K562 (cell line): ENCODE results near the gene LY6G5B. TPM values are rescaled to one million over a fixed set of nuclear protein-coding genes. Genes with fewer than 3 reads are reported as not detected.

ENCODE experiments used
- BRCA1 ChIP-seq, 2 experiments: fragments of 450-650 bp in 1 of 2; sonication (generic) in 1 of 2; formaldehyde crosslinking in 1 of 2; IDR thresholded peaks; 2 replicates each; pipeline versions ENCODE4 v1.5.0 to v1.6.1; 2017 to 2020; ENCODE audit warnings: mild to moderate bottlenecking in 1 of 2, missing genetic modification reagents in 1 of 2
- CBFA2T3 ChIP-seq: fragments of 450-650 bp; IDR thresholded peaks from 2 replicates; pipeline ENCODE4 v1.6.1; 2017
- CHD1 ChIP-seq: fragments of 200-600 bp; sonication (generic); IDR thresholded peaks from one replicate; pipeline ENCODE4 v1.6.1; 2012; ENCODE audit warnings: mild to moderate bottlenecking, moderate library complexity, low read length, inconsistent platforms
- CHD2 ChIP-seq: IDR thresholded peaks from 2 replicates; pipeline ENCODE4 v1.6.1; 2011; ENCODE audit warnings: low read depth, low read length
- E2F3 ChIP-seq: fragments of 250-450 bp; sonication (Bioruptor Pico); IDR thresholded peaks from 2 replicates; pipeline ENCODE4 v1.4.0; 2020; ENCODE audit warnings: mild to moderate bottlenecking
- MBD2 ChIP-seq: sonication (generic); IDR thresholded peaks from 2 replicates; pipeline ENCODE4 v1.6.1; 2016; ENCODE audit warnings: low read depth, borderline replicate concordance
- NCOA4 ChIP-seq: fragments of 450-650 bp; IDR thresholded peaks from 2 replicates; pipeline ENCODE4 v1.6.1; 2018; ENCODE audit warnings: mild to moderate bottlenecking; ENCODE audit not compliant: partially characterized antibody
- NCOR1 ChIP-seq: fragments of 450-650 bp; IDR thresholded peaks from 2 replicates; pipeline ENCODE4 v1.6.1; 2016; ENCODE audit warnings: mild to moderate bottlenecking, moderate library complexity
- NFIC ChIP-seq: fragments of 450-650 bp; IDR thresholded peaks from 2 replicates; pipeline ENCODE4 v1.6.1; 2017; ENCODE audit warnings: mild to moderate bottlenecking, inconsistent platforms
- POU5F1 ChIP-seq: fragments of 150-350 bp; IDR thresholded peaks from 2 replicates; pipeline ENCODE4 v1.6.1; 2014; ENCODE audit warnings: borderline replicate concordance, low read length, low read depth, mild to moderate bottlenecking; ENCODE audit not compliant: partially characterized antibody
- RBM25 ChIP-seq: fragments of 200-400 bp; formaldehyde crosslinking; IDR thresholded peaks from 2 replicates; pipeline ENCODE4 v1.6.1; 2018; ENCODE audit warnings: low read length, low read depth, moderate library complexity; ENCODE audit not compliant: severe bottlenecking
- RERE ChIP-seq: sonication (generic); formaldehyde crosslinking; IDR thresholded peaks from 2 replicates; pipeline ENCODE4 v1.8.0; 2023; ENCODE audit warnings: missing genetic modification reagents, mild to moderate bottlenecking, borderline replicate concordance
- SIN3B ChIP-seq: fragments of 450-650 bp; IDR thresholded peaks from 2 replicates; pipeline ENCODE4 v1.6.1; 2017; ENCODE audit warnings: low read depth, mild to moderate bottlenecking, moderate library complexity
- SOX6 ChIP-seq: fragments of 450-650 bp; IDR thresholded peaks from 2 replicates; pipeline ENCODE4 v1.6.1; 2014; ENCODE audit warnings: mild to moderate bottlenecking
- SP1 ChIP-seq: sonication (generic); formaldehyde crosslinking; IDR thresholded peaks from 2 replicates; pipeline ENCODE4 v1.8.1; 2022; ENCODE audit warnings: mild to moderate bottlenecking, missing genetic modification reagents
- TSC22D4 ChIP-seq: fragments of 450-650 bp; IDR thresholded peaks from 2 replicates; pipeline ENCODE4 v1.6.1; 2016; ENCODE audit warnings: missing genetic modification characterization, missing biosample characterization, control low read depth
- polyA plus RNA-seq, 8 experiments: library from polyadenylated mRNA; depleted of rRNA in 4 of 8; stranded (reverse) in 5 of 8; unstranded in 3 of 8; fragments of >200 nt; fragmentation: Nextera tagmentation in 2 of 8; fragmentation: Illumina TruSeq in 1 of 8; extraction: Ambion mirVana in 2 of 8; extraction: Trizol in 1 of 8; gene quantifications; 2 replicates each; pipeline versions ENCODE4 v1.2.1 to v1.2.3, GENCODE V29; 2011 to 2014; ENCODE audit warnings: inconsistent platforms in 1 of 8, missing spikeins in 1 of 8
- total RNA-seq, 7 experiments: library from RNA; depleted of rRNA in 6 of 7; stranded (reverse); fragments of >200 nt in 6 of 7; fragmentation: Illumina TruSeq in 2 of 7; extraction: Trizol in 2 of 7; gene quantifications; 2 replicates each; pipeline versions ENCODE4 v1.2.1 to v1.2.3, GENCODE V29; 2011 to 2021; ENCODE audit warnings: low replicate concordance in 1 of 7
- TF ChIP-seq, protein P1 (sequence below): fragments of 150-350 bp; conservative IDR thresholded peaks from 2 replicates; pipeline ENCODE4 v1.6.1; 2014; ENCODE audit warnings: low read length
- TF ChIP-seq, protein P2 (sequence below): sonication (generic); formaldehyde crosslinking; IDR thresholded peaks from 2 replicates; pipeline ENCODE4 v1.8.1; 2023; ENCODE audit warnings: mild to moderate bottlenecking, missing genetic modification reagents

LY6G5B gene
- total and polyA plus RNA-seq, 9 of the 15 experiments (the other 6 are each of a cell fraction or from before 2014, with no cell fraction given), result 6.0 to 27.0 (median 7.5) TPM

GRCh38 chr6:31620586-31621319 is 49.0 kb upstream of the LY6G5B start, which contains the start of gene PRRC2A (continued):
- TF ChIP-seq, protein P1, sequence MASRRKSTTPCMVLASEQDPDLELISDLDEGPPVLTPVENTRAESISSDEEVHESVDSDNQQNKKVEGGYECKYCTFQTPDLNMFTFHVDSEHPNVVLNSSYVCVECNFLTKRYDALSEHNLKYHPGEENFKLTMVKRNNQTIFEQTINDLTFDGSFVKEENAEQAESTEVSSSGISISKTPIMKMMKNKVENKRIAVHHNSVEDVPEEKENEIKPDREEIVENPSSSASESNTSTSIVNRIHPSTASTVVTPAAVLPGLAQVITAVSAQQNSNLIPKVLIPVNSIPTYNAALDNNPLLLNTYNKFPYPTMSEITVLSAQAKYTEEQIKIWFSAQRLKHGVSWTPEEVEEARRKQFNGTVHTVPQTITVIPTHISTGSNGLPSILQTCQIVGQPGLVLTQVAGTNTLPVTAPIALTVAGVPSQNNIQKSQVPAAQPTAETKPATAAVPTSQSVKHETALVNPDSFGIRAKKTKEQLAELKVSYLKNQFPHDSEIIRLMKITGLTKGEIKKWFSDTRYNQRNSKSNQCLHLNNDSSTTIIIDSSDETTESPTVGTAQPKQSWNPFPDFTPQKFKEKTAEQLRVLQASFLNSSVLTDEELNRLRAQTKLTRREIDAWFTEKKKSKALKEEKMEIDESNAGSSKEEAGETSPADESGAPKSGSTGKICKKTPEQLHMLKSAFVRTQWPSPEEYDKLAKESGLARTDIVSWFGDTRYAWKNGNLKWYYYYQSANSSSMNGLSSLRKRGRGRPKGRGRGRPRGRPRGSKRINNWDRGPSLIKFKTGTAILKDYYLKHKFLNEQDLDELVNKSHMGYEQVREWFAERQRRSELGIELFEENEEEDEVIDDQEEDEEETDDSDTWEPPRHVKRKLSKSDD, result no peak; the same call in 1 of the 2 replicates
- no peak for TF ChIP-seq SIN3B
- no peak for TF ChIP-seq BRCA1 (IDR thresholded peaks at IDR 0.05)
- no peak for TF ChIP-seq BRCA1 (CRISPR knock-in tag; IDR thresholded peaks at IDR 0.05)
- TF ChIP-seq MBD2, result peak; percentile 26; the same call in 1 of the 2 replicates
- TF ChIP-seq E2F3 (CRISPR knock-in tag), result 0 out of 2 replicates have a peak, but pooled peaks have one; percentile 10
- TF ChIP-seq, protein P2, sequence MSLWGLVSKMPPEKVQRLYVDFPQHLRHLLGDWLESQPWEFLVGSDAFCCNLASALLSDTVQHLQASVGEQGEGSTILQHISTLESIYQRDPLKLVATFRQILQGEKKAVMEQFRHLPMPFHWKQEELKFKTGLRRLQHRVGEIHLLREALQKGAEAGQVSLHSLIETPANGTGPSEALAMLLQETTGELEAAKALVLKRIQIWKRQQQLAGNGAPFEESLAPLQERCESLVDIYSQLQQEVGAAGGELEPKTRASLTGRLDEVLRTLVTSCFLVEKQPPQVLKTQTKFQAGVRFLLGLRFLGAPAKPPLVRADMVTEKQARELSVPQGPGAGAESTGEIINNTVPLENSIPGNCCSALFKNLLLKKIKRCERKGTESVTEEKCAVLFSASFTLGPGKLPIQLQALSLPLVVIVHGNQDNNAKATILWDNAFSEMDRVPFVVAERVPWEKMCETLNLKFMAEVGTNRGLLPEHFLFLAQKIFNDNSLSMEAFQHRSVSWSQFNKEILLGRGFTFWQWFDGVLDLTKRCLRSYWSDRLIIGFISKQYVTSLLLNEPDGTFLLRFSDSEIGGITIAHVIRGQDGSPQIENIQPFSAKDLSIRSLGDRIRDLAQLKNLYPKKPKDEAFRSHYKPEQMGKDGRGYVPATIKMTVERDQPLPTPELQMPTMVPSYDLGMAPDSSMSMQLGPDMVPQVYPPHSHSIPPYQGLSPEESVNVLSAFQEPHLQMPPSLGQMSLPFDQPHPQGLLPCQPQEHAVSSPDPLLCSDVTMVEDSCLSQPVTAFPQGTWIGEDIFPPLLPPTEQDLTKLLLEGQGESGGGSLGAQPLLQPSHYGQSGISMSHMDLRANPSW (CRISPR knock-in tag), result no peak
- TF ChIP-seq CBFA2T3, result peak; percentile 33; the same call in 1 of the 2 replicates
- TF ChIP-seq NFIC, result peak; percentile 60
- peak; percentile 59 for TF ChIP-seq CHD2
- TF ChIP-seq RBM25, result no peak
- TF ChIP-seq RERE (CRISPR knock-in tag), result peak; percentile 71; the same call in 1 of the 2 replicates
- peak; percentile 2; the same call in 1 of the 2 replicates for TF ChIP-seq SP1 (CRISPR knock-in tag)
- TF ChIP-seq NCOR1, result peak; percentile 78
- TF ChIP-seq POU5F1, result no peak
- TF ChIP-seq CHD1, result peak; percentile 99
- TF ChIP-seq SOX6, result no peak
- TF ChIP-seq TSC22D4 (tag), result no peak
- TF ChIP-seq NCOA4, result no peak
